ENCODE data around the gene SLC27A6.

- TF ChIP-seq CTCF (IDR thresholded peaks at IDR 0.05) = no peak
- no peak for TF ChIP-seq POLR2A (IDR thresholded peaks at IDR 0.05)
These were observed 98.3 kb downstream of the SLC27A6 start for GRCh38 chr5:129063483-129064113.

All from Peyer's patch (tissue), 4 donors.